Suprapubic skin (tissue), 4 donors: Measurements from ENCODE around the gene SPATS2.

Source experiments
- CTCF ChIP-seq, 2 donors: fragments of 200-600 bp in 1 of 2; fragments of 450-650 bp in 1 of 2; sonication (generic) in 1 of 2; IDR thresholded peaks; one replicate each; pipeline ENCODE4 v1.5.1; 2016 to 2019; ENCODE audit warnings: antibody characterized with exemption in 2 of 2, mild to moderate bottlenecking in 1 of 2, moderate library complexity in 1 of 2
- EP300 ChIP-seq: sonication (generic); formaldehyde crosslinking; IDR thresholded peaks from one replicate; pipeline ENCODE4 v1.6.1; 2017; ENCODE audit warnings: antibody characterized with exemption
- POLR2AphosphoS5 ChIP-seq, 3 donors: sonication (generic); formaldehyde crosslinking; IDR thresholded peaks; one replicate each; pipeline ENCODE4 v1.6.1; 2017; ENCODE audit warnings: antibody characterized with exemption in 3 of 3

GRCh38 chr12:49342914-49343731 lies 24.1 kb upstream of the SPATS2 start:
- TF ChIP-seq POLR2AphosphoS5 (IDR thresholded peaks at IDR 0.05) (no peak), CTCF (IDR thresholded peaks at IDR 0.05) (no peak), EP300 (no peak)
